ENCODE results near the gene ASB7. TPM values are rescaled to one million over a fixed set of nuclear protein-coding genes. Genes with fewer than 3 reads are reported as not detected.
"Not testable (repeated sequence)": the region's sequence is repeated elsewhere in the genome, so short reads cannot be mapped to it uniquely, and the experiment has no call there.

The ASB7 gene
- total RNA-seq, 2 donors from 2014 or later: 13.0 to 17.9 TPM

GRCh38 chr15:100667405-100668347 lies 65.3 kb downstream of the ASB7 start:
- Mint-ChIP-seq H3K4me3 (no peak overlapping the region), H3K27me3 (peaks cover 36% of the 10 kb centered on the region), H3K27ac (no peak overlapping the region), H3K36me3 (ENCODE audit: low read depth) (no peaks in the 10 kb centered on the region), H3K4me1 (no peaks in the 10 kb centered on the region)
- no peaks in the 10 kb centered on the region for H3K9me3 ChIP-seq (ENCODE audit: control insufficient read depth, low read length, poor library complexity, severe bottlenecking)
- ATAC-seq (no peak), DNase-seq (no peak)

GRCh38 chr15:100668348-100668745 lies 66.0 kb downstream of the ASB7 start:
- ATAC-seq (no peak), DNase-seq (no peak)
- Mint-ChIP-seq H3K4me1 (no peaks in the 10 kb centered on the region), H3K4me3 (no peak overlapping the region), H3K27me3 (peaks cover 36% of the 10 kb centered on the region), H3K27ac (no peak overlapping the region), H3K36me3 (ENCODE audit: low read depth) (no peaks in the 10 kb centered on the region)
- no peaks in the 10 kb centered on the region for H3K9me3 ChIP-seq (ENCODE audit: control insufficient read depth, low read length, poor library complexity, severe bottlenecking)

- DNase-seq (no peak), ATAC-seq (no peak)
- H3K4me1 Mint-ChIP-seq: no peaks in the 10 kb centered on the region
Measured at GRCh38 chr15:100669260-100669659, 66.9 kb downstream of the ASB7 start.

GRCh38 chr15:100670505-100671021 lies 68.2 kb downstream of the ASB7 start:
- no peaks in the 10 kb centered on the region for H3K4me1 Mint-ChIP-seq
- H3K9me3 ChIP-seq (ENCODE audit: control insufficient read depth, low read length, poor library complexity, severe bottlenecking): peaks cover 2% of the 10 kb centered on the region
- ATAC-seq (no peak), DNase-seq (no peak)
- peaks cover 19% of the 10 kb centered on the region for H3K27me3 Mint-ChIP-seq
- H3K36me3 Mint-ChIP-seq (ENCODE audit: low read depth): no peaks in the 10 kb centered on the region
- no peak overlapping the region for H3K27ac Mint-ChIP-seq
- no peak overlapping the region for H3K4me3 Mint-ChIP-seq

More at GRCh38 chr15:100669260-100669659, 66.9 kb downstream of the ASB7 start:
- peaks cover 2% of the 10 kb centered on the region for H3K9me3 ChIP-seq (ENCODE audit: control insufficient read depth, low read length, poor library complexity, severe bottlenecking)
- peaks cover 32% of the 10 kb centered on the region for H3K27me3 Mint-ChIP-seq
- no peaks in the 10 kb centered on the region for H3K36me3 Mint-ChIP-seq (ENCODE audit: low read depth)
- H3K27ac Mint-ChIP-seq: no peak overlapping the region
- H3K4me3 Mint-ChIP-seq: no peak overlapping the region

GRCh38 chr15:100671124-100671680 lies 68.8 kb downstream of the ASB7 start:
- Mint-ChIP-seq H3K36me3 (ENCODE audit: low read depth) (no peaks in the 10 kb centered on the region), H3K27me3 (peaks cover 17% of the 10 kb centered on the region), H3K4me1 (no peaks in the 10 kb centered on the region), H3K27ac (no peak overlapping the region), H3K4me3 (no peak overlapping the region)
- H3K9me3 ChIP-seq (ENCODE audit: control insufficient read depth, low read length, poor library complexity, severe bottlenecking): peaks cover 2% of the 10 kb centered on the region
- DNase-seq (no peak), ATAC-seq (no peak)

- H3K27me3 Mint-ChIP-seq: peaks cover 17% of the 10 kb centered on the region
- DNase-seq: no peak
Measured at GRCh38 chr15:100671858-100672543, 69.6 kb downstream of the ASB7 start.

GRCh38 chr15:100672959-100673358 lies 70.6 kb downstream of the ASB7 start:
- H3K9me3 ChIP-seq (ENCODE audit: control insufficient read depth, low read length, poor library complexity, severe bottlenecking): peaks cover 2% of the 10 kb centered on the region
- H3K27ac Mint-ChIP-seq: no peak overlapping the region
- peaks cover 11% of the 10 kb centered on the region for H3K27me3 Mint-ChIP-seq
- no peaks in the 10 kb centered on the region for H3K36me3 Mint-ChIP-seq (ENCODE audit: low read depth)
- DNase-seq (no peak), ATAC-seq (no peak)
- no peak overlapping the region for H3K4me3 Mint-ChIP-seq
- H3K4me1 Mint-ChIP-seq: no peaks in the 10 kb centered on the region

More at GRCh38 chr15:100671858-100672543, 69.6 kb downstream of the ASB7 start:
- H3K9me3 ChIP-seq (ENCODE audit: control insufficient read depth, low read length, poor library complexity, severe bottlenecking): peaks cover 2% of the 10 kb centered on the region
- ATAC-seq: no peak
- Mint-ChIP-seq H3K36me3 (ENCODE audit: low read depth) (no peaks in the 10 kb centered on the region), H3K27ac (no peak overlapping the region), H3K4me1 (no peaks in the 10 kb centered on the region), H3K4me3 (no peak overlapping the region)

- not testable (repeated sequence) for H3K4me3 Mint-ChIP-seq; H3K9me3 ChIP-seq (ENCODE audit: control insufficient read depth, low read length, poor library complexity, severe bottlenecking); H3K4me1 Mint-ChIP-seq; DNase-seq; H3K36me3 Mint-ChIP-seq (ENCODE audit: low read depth); H3K27ac Mint-ChIP-seq; ATAC-seq
- peaks cover 17% of the 10 kb centered on the region for H3K27me3 Mint-ChIP-seq
Measured at GRCh38 chr15:100679151-100679550, 76.8 kb downstream of the ASB7 start.

GRCh38 chr15:100680726-100681125 lies 78.3 kb downstream of the ASB7 start:
- Mint-ChIP-seq H3K4me3 (no peak overlapping the region), H3K27me3 (peaks cover 23% of the 10 kb centered on the region), H3K27ac (no peak overlapping the region), H3K36me3 (ENCODE audit: low read depth) (peaks cover 2% of the 10 kb centered on the region), H3K4me1 (no peaks in the 10 kb centered on the region)
- no peaks in the 10 kb centered on the region for H3K9me3 ChIP-seq (ENCODE audit: control insufficient read depth, low read length, poor library complexity, severe bottlenecking)
- ATAC-seq (no peak), DNase-seq (no peak)

GRCh38 chr15:100681335-100681746 lies 79.0 kb downstream of the ASB7 start:
- H3K4me1 Mint-ChIP-seq: no peaks in the 10 kb centered on the region
- DNase-seq: no peak
- H3K27ac Mint-ChIP-seq: no peak overlapping the region
- H3K27me3 Mint-ChIP-seq: peaks cover 25% of the 10 kb centered on the region
- ATAC-seq: no peak
- peaks cover 2% of the 10 kb centered on the region for H3K36me3 Mint-ChIP-seq (ENCODE audit: low read depth)
- H3K4me3 Mint-ChIP-seq: no peak overlapping the region
- H3K9me3 ChIP-seq (ENCODE audit: control insufficient read depth, low read length, poor library complexity, severe bottlenecking): no peaks in the 10 kb centered on the region

- no peak overlapping the region for H3K4me3 Mint-ChIP-seq
- DNase-seq: no peak
- H3K4me1 Mint-ChIP-seq: no peaks in the 10 kb centered on the region
- ATAC-seq: no peak
- peaks cover 37% of the 10 kb centered on the region for H3K27me3 Mint-ChIP-seq
- no peak overlapping the region for H3K27ac Mint-ChIP-seq
- H3K9me3 ChIP-seq (ENCODE audit: control insufficient read depth, low read length, poor library complexity, severe bottlenecking): no peaks in the 10 kb centered on the region
- H3K36me3 Mint-ChIP-seq (ENCODE audit: low read depth): peaks cover 2% of the 10 kb centered on the region
Measured at GRCh38 chr15:100682468-100682867, 80.1 kb downstream of the ASB7 start.

- H3K4me3 Mint-ChIP-seq: no peak overlapping the region
- no peak for ATAC-seq
- no peak overlapping the region for H3K27ac Mint-ChIP-seq
- H3K27me3 Mint-ChIP-seq: peaks cover 42% of the 10 kb centered on the region
- peaks cover 2% of the 10 kb centered on the region for H3K36me3 Mint-ChIP-seq (ENCODE audit: low read depth)
- no peaks in the 10 kb centered on the region for H3K9me3 ChIP-seq (ENCODE audit: control insufficient read depth, low read length, poor library complexity, severe bottlenecking)
- no peak for DNase-seq
- H3K4me1 Mint-ChIP-seq: no peaks in the 10 kb centered on the region
Measured at GRCh38 chr15:100683434-100683833, 81.0 kb downstream of the ASB7 start.

GRCh38 chr15:100684591-100684990 lies 82.2 kb downstream of the ASB7 start:
- H3K27me3 Mint-ChIP-seq: peaks cover 42% of the 10 kb centered on the region
- no peaks in the 10 kb centered on the region for H3K4me1 Mint-ChIP-seq
- no peak for ATAC-seq
- no peak overlapping the region for H3K27ac Mint-ChIP-seq
- H3K9me3 ChIP-seq (ENCODE audit: control insufficient read depth, low read length, poor library complexity, severe bottlenecking): no peaks in the 10 kb centered on the region
- DNase-seq: no peak
- no peak overlapping the region for H3K4me3 Mint-ChIP-seq
- H3K36me3 Mint-ChIP-seq (ENCODE audit: low read depth): peaks cover 2% of the 10 kb centered on the region
